ENCODE results near the gene CTSZ.

Gene CTSZ

GRCh38 chr20:59031564-59032022 is 24.5 kb upstream of the CTSZ start:
- DNase-seq: no peak

- DNase-seq: no peak
These were observed 24.0 kb upstream of the CTSZ start for GRCh38 chr20:59030911-59031563.

- DNase-seq: no peak
These were observed 21.8 kb upstream of the CTSZ start for GRCh38 chr20:59028812-59029211.

GRCh38 chr20:59027741-59028320 is 20.8 kb upstream of the CTSZ start:
- no peak for DNase-seq

GRCh38 chr20:59026904-59027740 is 20.1 kb upstream of the CTSZ start:
- DNase-seq: no peak

- no peak for DNase-seq
These were observed 18.5 kb upstream of the CTSZ start for GRCh38 chr20:59025511-59025910.

GRCh38 chr20:59025086-59025485 is 18.0 kb upstream of the CTSZ start:
- no peak for DNase-seq

GRCh38 chr20:59024111-59024530 is 17.1 kb upstream of the CTSZ start:
- DNase-seq: no peak

GRCh38 chr20:59023616-59024015 is 16.6 kb upstream of the CTSZ start:
- no peak for DNase-seq

GRCh38 chr20:59022754-59023153 is 15.7 kb upstream of the CTSZ start:
- DNase-seq: no peak

- no peak for DNase-seq
These were observed 14.0 kb upstream of the CTSZ start for GRCh38 chr20:59020938-59021551.

- no peak for DNase-seq
These were observed 12.2 kb upstream of the CTSZ start, which contains the start of gene TUBB1 for GRCh38 chr20:59019217-59019616. Gene TUBB1 (plus strand): TSS chr20:59019429. CDS start chr20:59019523, 94 bp downstream.

- no peak for DNase-seq
These were observed 11.8 kb upstream of the CTSZ start for GRCh38 chr20:59018817-59019216.

- no peak for DNase-seq
These were observed 10.6 kb upstream of the CTSZ start for GRCh38 chr20:59017493-59018231.

- DNase-seq: no peak
These were observed 9.9 kb upstream of the CTSZ start for GRCh38 chr20:59016795-59017492.

- no peak for DNase-seq
These were observed 9.0 kb upstream of the CTSZ start for GRCh38 chr20:59015812-59016711.

GRCh38 chr20:59015411-59015810 is 8.4 kb upstream of the CTSZ start:
- no peak for DNase-seq

- no peak for DNase-seq
These were observed 7.8 kb upstream of the CTSZ start for GRCh38 chr20:59014680-59015389.

GRCh38 chr20:59013959-59014608 is 7.0 kb upstream of the CTSZ start:
- DNase-seq: no peak
